RWPE2 (cell line): ENCODE data around the gene VASH2.

Experiments used
- ATAC-seq: fragments of 200-7000 bp; cut with Tn5 transposase; 3 replicates; pipeline ENCODE4 v1.9.1; 2021; ENCODE audit warnings: low read depth
- DNase-seq: peaks from one replicate; pipeline ENCODE4 v3.0.0-alpha.2; 2020; ENCODE audit warnings: low spot score
- H3K27ac ChIP-seq: fragments of 450-650 bp; 2 replicates; pipeline ENCODE4 v1.5.1; 2017; ENCODE audit warnings: mild to moderate bottlenecking; ENCODE audit not compliant: poor library complexity, severe bottlenecking
- H3K27me3 ChIP-seq: fragments of 250-450 bp; sonication (Bioruptor Pico); 2 replicates; pipeline ENCODE4 v1.5.1; 2021; ENCODE audit warnings: mild to moderate bottlenecking, moderate library complexity; ENCODE audit not compliant: insufficient read depth, poor library complexity, severe bottlenecking
- H3K36me3 ChIP-seq: fragments of 250-450 bp; sonication (Bioruptor Pico); 2 replicates; pipeline ENCODE4 v1.5.1; 2020; ENCODE audit warnings: low read depth, mild to moderate bottlenecking, moderate library complexity
- H3K4me1 ChIP-seq: fragments of 250-450 bp; sonication (Bioruptor Pico); 2 replicates; pipeline ENCODE4 v1.5.1; 2021; ENCODE audit warnings: mild to moderate bottlenecking, moderate library complexity; ENCODE audit not compliant: insufficient read depth, poor library complexity, severe bottlenecking
- H3K4me3 ChIP-seq: fragments of 250-450 bp; sonication (Bioruptor Pico); 2 replicates; pipeline ENCODE4 v1.5.1; 2021; ENCODE audit warnings: mild to moderate bottlenecking, moderate library complexity; ENCODE audit not compliant: severe bottlenecking
- H3K9me3 ChIP-seq: fragments of 250-450 bp; sonication (Bioruptor Pico); 2 replicates; pipeline ENCODE4 v1.5.1; 2021; ENCODE audit warnings: mild to moderate bottlenecking, moderate library complexity; ENCODE audit not compliant: severe bottlenecking
- CTCF ChIP-seq: fragments of 450-650 bp; IDR thresholded peaks from one replicate; pipeline ENCODE4 v1.5.1; 2017; ENCODE audit warnings: mild to moderate bottlenecking, moderate library complexity; ENCODE audit not compliant: poor library complexity, severe bottlenecking

VASH2 gene

GRCh38 chr1:212941452-212941851 lies 8.9 kb upstream of the VASH2 start:
- no peaks in the 10 kb centered on the region for H3K36me3 ChIP-seq
- H3K27me3 ChIP-seq, result no peaks in the 10 kb centered on the region
- H3K4me1 ChIP-seq, result no peaks in the 10 kb centered on the region
- H3K27ac ChIP-seq, result no peak overlapping the region
- DNase-seq, result no peak
- no peaks in the 10 kb centered on the region for H3K9me3 ChIP-seq
- no peak for TF ChIP-seq CTCF
- no peak for ATAC-seq
- H3K4me3 ChIP-seq, result no peak overlapping the region

GRCh38 chr1:212942679-212943392 lies 7.5 kb upstream of the VASH2 start:
- no peaks in the 10 kb centered on the region for H3K36me3 ChIP-seq
- H3K27ac ChIP-seq, result no peak overlapping the region
- no peak for TF ChIP-seq CTCF
- H3K9me3 ChIP-seq, result no peaks in the 10 kb centered on the region
- no peak overlapping the region for H3K4me3 ChIP-seq
- H3K27me3 ChIP-seq, result no peaks in the 10 kb centered on the region
- ATAC-seq (no peak), DNase-seq (no peak)
- no peaks in the 10 kb centered on the region for H3K4me1 ChIP-seq

DNA sequence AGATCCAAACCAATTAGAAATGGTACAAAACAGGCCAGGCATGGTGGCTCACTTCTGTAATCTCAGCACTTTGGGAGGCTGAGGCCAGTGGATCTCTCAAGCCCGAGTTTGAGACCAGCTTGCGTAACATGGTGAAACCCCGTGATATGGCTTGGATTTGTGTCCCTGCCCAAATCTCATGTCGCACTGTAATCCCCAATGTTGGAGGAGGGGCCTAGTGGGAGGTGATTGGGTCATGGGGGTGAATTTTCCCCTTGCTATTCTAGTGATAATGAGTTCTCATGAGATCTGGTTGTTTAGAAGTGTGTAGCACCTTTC lies 7.0 kb upstream of the VASH2 start:
- Histone ChIP-seq H3K4me3 (no peak overlapping the region), H3K27ac (no peak overlapping the region), H3K4me1 (no peaks in the 10 kb centered on the region), H3K36me3 (no peaks in the 10 kb centered on the region), H3K9me3 (no peaks in the 10 kb centered on the region), H3K27me3 (no peaks in the 10 kb centered on the region)
- DNase-seq (no peak), ATAC-seq (no peak)
- TF ChIP-seq CTCF, result no peak

DNA sequence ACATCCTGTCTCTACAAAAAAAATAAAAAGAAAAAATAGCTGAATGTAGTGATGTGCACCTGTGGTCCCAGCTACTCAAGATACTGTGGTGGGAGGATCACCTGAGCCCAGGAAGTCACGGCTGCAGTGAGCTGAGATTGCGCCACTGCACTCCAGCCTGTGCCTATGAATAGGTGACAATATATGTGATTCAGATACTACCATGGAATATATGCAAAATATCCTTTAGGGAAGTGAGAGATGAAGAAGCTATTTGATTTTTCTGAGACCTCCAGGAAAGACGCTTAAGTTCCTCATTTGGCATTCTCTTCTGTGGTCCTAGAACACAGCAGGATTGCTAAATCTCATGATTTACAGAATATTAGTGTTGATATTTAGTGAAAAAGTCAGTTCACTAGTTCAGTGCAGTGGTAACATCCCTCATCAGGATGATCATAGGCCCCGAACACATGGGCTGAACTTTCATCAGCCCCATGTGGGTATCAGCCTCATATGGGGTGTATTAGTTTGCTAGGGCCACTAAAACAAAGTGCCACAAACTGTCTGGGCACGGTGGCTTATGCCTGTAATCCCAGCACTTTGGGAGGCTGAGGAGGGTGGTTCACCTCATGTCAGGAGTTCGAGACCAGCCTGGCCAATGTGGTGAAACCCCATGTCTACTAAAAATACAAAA lies 6.0 kb upstream of the VASH2 start:
- ATAC-seq (no peak), DNase-seq (no peak)
- Histone ChIP-seq H3K36me3 (no peaks in the 10 kb centered on the region), H3K27me3 (no peaks in the 10 kb centered on the region), H3K27ac (no peak overlapping the region), H3K4me1 (no peaks in the 10 kb centered on the region), H3K4me3 (no peak overlapping the region), H3K9me3 (no peaks in the 10 kb centered on the region)
- TF ChIP-seq CTCF, result no peak

DNA sequence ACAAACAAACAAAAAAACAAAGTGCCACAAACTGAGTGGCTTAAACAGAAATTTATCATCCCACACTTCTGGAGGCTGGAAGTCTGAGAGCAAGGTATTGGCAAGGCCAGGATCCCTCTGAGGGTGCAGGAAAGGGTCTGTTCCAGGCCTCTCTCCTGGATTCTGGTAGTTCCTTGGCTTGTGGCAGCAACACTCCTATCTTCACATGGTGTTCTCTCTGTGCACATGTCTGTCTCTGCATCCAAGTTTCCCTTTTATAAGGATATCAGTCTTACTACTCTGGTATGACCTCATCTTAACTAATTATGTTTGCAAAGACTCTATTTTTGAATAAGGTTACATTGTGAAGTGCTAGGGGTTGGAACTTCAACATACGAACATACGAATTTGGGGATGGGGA lies 5.3 kb upstream of the VASH2 start:
- no peak for ATAC-seq
- Histone ChIP-seq H3K4me3 (no peak overlapping the region), H3K4me1 (no peaks in the 10 kb centered on the region), H3K27ac (no peak overlapping the region), H3K36me3 (no peaks in the 10 kb centered on the region), H3K9me3 (no peaks in the 10 kb centered on the region), H3K27me3 (no peaks in the 10 kb centered on the region)
- no peak for TF ChIP-seq CTCF
- DNase-seq, result no peak
